Kidney epithelial cell (primary cell): Measurements from ENCODE around the gene TVP23C. TPM values are rescaled to one million over a fixed set of nuclear protein-coding genes. Genes with fewer than 3 reads are reported as not detected.
"Not testable (repeated sequence)": the region's sequence is repeated elsewhere in the genome, so short reads cannot be mapped to it uniquely, and the experiment has no call there.

Experiments used
- DNase-seq: peaks from one replicate; pipeline ENCODE4 v3.0.0-alpha.2; 2010; ENCODE audit warnings: low read depth
- H3K27me3 ChIP-seq: 2 replicates; pipeline ENCODE4 v1.6.0; 2011; ENCODE audit warnings: low read length; ENCODE audit not compliant: control insufficient read depth, insufficient read depth
- H3K36me3 ChIP-seq: 2 replicates; pipeline ENCODE4 v1.5.1; 2011; ENCODE audit warnings: low read length; ENCODE audit not compliant: control insufficient read depth, insufficient read depth
- H3K4me3 ChIP-seq: 2 replicates; pipeline ENCODE4 v1.5.1; 2011; ENCODE audit warnings: low read depth, mild to moderate bottlenecking, control low read depth, low read length
- total RNA-seq: library from RNA; depleted of rRNA; stranded (reverse); fragments of >200 nt; gene quantifications from 2 replicates; pipeline ENCODE4 v1.2.3, GENCODE V29; 2015

Gene TVP23C
- total RNA-seq: 8.1 and 8.4 TPM in 2 replicates

- H3K27me3 ChIP-seq, H3K36me3 ChIP-seq: not testable (repeated sequence)
- peak; percentile 9 for DNase-seq
- peak within 1 kb of the TSS; percentile 68 for H3K4me3 ChIP-seq
Observed at GRCh38 chr17:15563375-15563857, at the start of gene TVP23C. Gene TVP23C (minus strand): TSS chr17:15563483. CDS start chr17:15563448, 35 bp downstream.

- not testable (repeated sequence) for H3K27me3 ChIP-seq, DNase-seq, H3K4me3 ChIP-seq, H3K36me3 ChIP-seq
Observed at GRCh38 chr17:15592960-15593359, 29.7 kb upstream of the TVP23C start.

GRCh38 chr17:15591986-15592385, 28.7 kb upstream of the TVP23C start:
- not testable (repeated sequence) for H3K27me3 ChIP-seq, H3K36me3 ChIP-seq, H3K4me3 ChIP-seq, DNase-seq

GRCh38 chr17:15590844-15591243, 27.6 kb upstream of the TVP23C start:
- not testable (repeated sequence) for H3K27me3 ChIP-seq, H3K4me3 ChIP-seq, DNase-seq, H3K36me3 ChIP-seq

GRCh38 chr17:15589544-15590536, 26.6 kb upstream of the TVP23C start:
- DNase-seq, H3K36me3 ChIP-seq: not testable (repeated sequence)

GRCh38 chr17:15588017-15588416, 24.7 kb upstream of the TVP23C start:
- not testable (repeated sequence) for H3K4me3 ChIP-seq, DNase-seq, H3K27me3 ChIP-seq, H3K36me3 ChIP-seq

More at GRCh38 chr17:15589544-15590536, 26.6 kb upstream of the TVP23C start:
- H3K27me3 ChIP-seq, H3K4me3 ChIP-seq: not testable (repeated sequence)

- not testable (repeated sequence) for H3K4me3 ChIP-seq, H3K27me3 ChIP-seq, DNase-seq, H3K36me3 ChIP-seq
Observed at GRCh38 chr17:15583313-15583712, 20.0 kb upstream of the TVP23C start.

GRCh38 chr17:15581462-15581861, 18.2 kb upstream of the TVP23C start:
- H3K36me3 ChIP-seq, DNase-seq, H3K27me3 ChIP-seq, H3K4me3 ChIP-seq: not testable (repeated sequence)

GRCh38 chr17:15576848-15577247, 13.6 kb upstream of the TVP23C start:
- H3K4me3 ChIP-seq: not testable (repeated sequence)

GRCh38 chr17:15574660-15575059, 11.4 kb upstream of the TVP23C start:
- H3K4me3 ChIP-seq, DNase-seq, H3K27me3 ChIP-seq, H3K36me3 ChIP-seq: not testable (repeated sequence)

More at GRCh38 chr17:15576848-15577247, 13.6 kb upstream of the TVP23C start:
- not testable (repeated sequence) for H3K27me3 ChIP-seq, DNase-seq, H3K36me3 ChIP-seq

- not testable (repeated sequence) for H3K27me3 ChIP-seq, H3K36me3 ChIP-seq, DNase-seq, H3K4me3 ChIP-seq
Observed at GRCh38 chr17:15573870-15574269, 10.6 kb upstream of the TVP23C start.

- not testable (repeated sequence) for DNase-seq, H3K27me3 ChIP-seq, H3K36me3 ChIP-seq
- peak overlapping the region; percentile 68 for H3K4me3 ChIP-seq
Observed at GRCh38 chr17:15562613-15563374, 489 bp downstream of the TVP23C start.

GRCh38 chr17:15561439-15561838, 1.8 kb downstream of the TVP23C start:
- not testable (repeated sequence) for DNase-seq, H3K36me3 ChIP-seq, H3K27me3 ChIP-seq, H3K4me3 ChIP-seq

- H3K36me3 ChIP-seq, H3K27me3 ChIP-seq, H3K4me3 ChIP-seq, DNase-seq: not testable (repeated sequence)
Observed at GRCh38 chr17:15558403-15559105, 4.7 kb downstream of the TVP23C start.
